GM12873 (cell line): ENCODE results near the gene TSEN54.

Source experiments
- CTCF ChIP-seq: IDR thresholded peaks from 2 replicates; pipeline ENCODE4 v1.5.1; 2012; ENCODE audit warnings: low read depth, mild to moderate bottlenecking, moderate library complexity, low read length, control low read depth; ENCODE audit not compliant: insufficient read depth; ENCODE audit errors: missing control alignments

Gene TSEN54

DNA sequence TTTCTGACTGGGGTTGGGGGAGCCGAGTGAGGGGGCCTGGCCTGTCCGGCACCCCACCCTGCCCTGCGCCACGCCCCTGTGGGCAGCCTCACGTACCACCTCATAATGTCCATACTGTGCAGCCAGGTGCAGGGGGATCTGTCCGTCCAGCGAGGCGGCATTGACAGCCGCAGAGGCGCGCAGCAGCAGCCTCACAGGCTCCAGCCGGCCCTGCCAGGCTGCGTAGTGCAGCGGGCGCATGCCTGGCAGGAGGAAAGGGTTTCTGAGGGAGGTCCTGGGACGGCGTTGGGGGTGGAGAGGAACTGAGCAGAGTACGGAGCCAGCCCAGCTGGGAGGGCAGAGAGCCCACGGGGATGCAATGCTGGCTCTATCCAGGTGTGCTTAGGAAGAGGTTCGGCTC is 9.4 kb upstream of the TSEN54 start:
- TF ChIP-seq CTCF = no peak

DNA sequence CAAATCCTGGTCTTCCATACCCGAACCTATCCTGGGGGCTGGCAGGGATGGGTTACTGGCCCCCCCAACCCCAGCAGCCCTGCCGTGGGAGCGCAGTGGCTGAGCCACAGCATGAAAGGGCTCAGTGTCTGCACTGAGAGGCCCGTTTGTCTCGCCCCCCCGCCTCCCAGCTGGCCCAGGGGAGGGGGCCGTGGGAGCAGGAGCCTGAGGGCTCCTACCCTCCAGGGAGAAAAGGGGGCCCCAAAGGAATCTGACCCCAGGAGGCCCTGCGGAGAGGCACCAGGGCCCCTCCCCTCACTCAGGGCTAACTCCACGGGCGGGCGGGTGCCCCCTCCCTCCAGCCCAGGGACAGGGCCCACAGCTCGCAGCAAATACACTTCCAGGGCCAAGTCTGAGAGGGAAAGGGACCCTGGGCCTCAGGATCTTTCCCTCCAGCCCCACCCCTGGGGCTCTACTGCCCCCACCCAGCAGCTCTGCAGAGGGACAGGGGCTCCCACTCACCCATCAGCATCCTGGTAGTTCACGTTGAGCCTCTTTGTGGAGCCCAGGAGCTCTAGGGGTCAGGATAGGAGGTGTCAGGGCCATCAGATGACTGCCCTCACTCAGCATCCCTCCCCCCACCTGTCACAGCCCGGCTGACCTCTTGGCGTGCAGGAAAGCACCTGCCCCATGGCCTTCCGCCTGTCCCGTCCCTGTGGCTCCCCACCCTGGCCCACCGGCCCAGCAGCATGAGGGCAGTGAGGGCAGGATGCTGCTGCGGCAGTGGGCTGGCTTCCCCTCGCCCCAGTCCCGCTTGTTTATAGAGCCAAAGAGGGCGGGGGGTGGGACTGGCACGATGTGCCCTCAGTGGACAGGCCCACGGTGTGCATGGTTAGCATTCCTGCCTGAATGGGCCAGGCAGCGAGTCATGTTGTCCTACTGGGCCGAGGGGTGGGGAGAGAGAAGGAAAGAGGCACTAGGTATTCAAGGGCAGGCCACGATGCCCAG is 8.3 kb upstream of the TSEN54 start:
- no peak for TF ChIP-seq CTCF

GRCh38 chr17:75508931-75509361 is 7.4 kb upstream of the TSEN54 start:
- TF ChIP-seq CTCF = no peak

DNA sequence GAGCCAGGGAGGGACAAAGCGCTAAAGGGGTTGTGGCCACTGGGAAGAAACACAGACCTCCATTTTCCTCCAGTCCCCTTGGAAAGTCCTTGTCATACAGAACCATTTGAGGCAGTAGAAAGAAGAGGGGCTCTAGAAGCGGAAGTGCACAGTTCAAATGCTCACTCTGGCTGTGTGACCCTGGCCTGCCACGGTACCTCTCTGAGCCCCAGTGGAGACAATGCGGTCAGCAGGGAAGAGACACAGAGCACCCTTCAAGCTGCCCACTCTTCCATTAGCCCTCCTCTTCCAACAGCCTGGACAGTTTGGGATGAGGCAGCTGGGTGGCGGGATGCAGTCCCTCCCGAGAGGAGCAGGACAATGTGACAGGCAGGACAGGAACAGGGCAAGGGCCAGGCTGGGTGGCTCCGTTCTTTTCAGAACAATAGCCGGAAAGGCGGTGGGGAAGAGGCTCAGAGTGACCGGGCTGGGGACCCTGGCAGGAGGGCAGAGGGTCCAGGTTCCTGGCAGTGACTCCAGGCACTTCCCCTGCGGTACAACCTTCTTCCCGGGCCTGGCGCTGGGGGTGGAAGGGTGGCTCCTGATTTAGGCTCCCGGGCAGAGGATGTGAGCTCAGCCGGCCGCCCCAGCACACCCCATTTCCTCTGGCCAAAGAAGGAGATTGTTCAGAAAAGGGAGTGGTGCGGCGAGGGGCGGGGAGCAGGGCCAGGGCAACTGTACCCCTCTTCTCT is 6.6 kb upstream of the TSEN54 start:
- TF ChIP-seq CTCF = no peak

GRCh38 chr17:75511270-75511609 is 5.1 kb upstream of the TSEN54 start:
- no peak for TF ChIP-seq CTCF

GRCh38 chr17:75511610-75512575 is 4.4 kb upstream of the TSEN54 start:
- no peak for TF ChIP-seq CTCF
